Osteoblast (primary cell): ENCODE results near the gene PLCH2. TPM values are rescaled to one million over a fixed set of nuclear protein-coding genes. Genes with fewer than 3 reads are reported as not detected.

Experiments used
- DNase-seq: peaks from one replicate; pipeline ENCODE4 v3.0.0; 2011; ENCODE audit warnings: low spot score, mixed read lengths; ENCODE audit not compliant: insufficient read length; ENCODE audit errors: missing footprints
- H2AFZ ChIP-seq: 2 replicates; pipeline ENCODE4 v1.6.0; 2011; ENCODE audit warnings: mild to moderate bottlenecking, low read length
- H3K27ac ChIP-seq: 2 replicates; pipeline ENCODE4 v1.5.1; 2011; ENCODE audit warnings: mild to moderate bottlenecking, low read depth, low read length, moderate library complexity
- H3K27me3 ChIP-seq: 2 replicates; pipeline ENCODE4 v1.6.0; 2012; ENCODE audit warnings: mild to moderate bottlenecking, control low read depth, inconsistent platforms, low read length, moderate library complexity; ENCODE audit not compliant: insufficient read depth
- H3K36me3 ChIP-seq: 2 replicates; pipeline ENCODE4 v1.5.1; 2011; ENCODE audit warnings: mild to moderate bottlenecking, low read length, control low read depth, moderate library complexity; ENCODE audit not compliant: insufficient read depth
- H3K4me1 ChIP-seq: 2 replicates; pipeline ENCODE4 v1.5.1; 2011; ENCODE audit warnings: mild to moderate bottlenecking, low read length, control low read depth, moderate library complexity; ENCODE audit not compliant: insufficient read depth
- H3K4me2 ChIP-seq: 2 replicates; pipeline ENCODE4 v1.6.0; 2011; ENCODE audit warnings: mild to moderate bottlenecking, low read length; ENCODE audit not compliant: insufficient read depth
- H3K4me3 ChIP-seq: fragments of 200-600 bp; sonication (generic); 3 replicates; pipeline ENCODE4 v1.5.1; 2012; ENCODE audit warnings: mild to moderate bottlenecking, low read length, inconsistent platforms; ENCODE audit not compliant: insufficient read depth
- H3K79me2 ChIP-seq: 2 replicates; pipeline ENCODE4 v1.6.0; 2012; ENCODE audit warnings: mild to moderate bottlenecking, low read length, control low read depth, inconsistent platforms; ENCODE audit not compliant: insufficient read depth
- H3K9me3 ChIP-seq: 2 replicates; pipeline ENCODE4 v1.5.1; 2011; ENCODE audit warnings: low read depth, low read length, control low read depth
- H4K20me1 ChIP-seq: 2 replicates; pipeline ENCODE4 v1.6.0; 2012; ENCODE audit warnings: mild to moderate bottlenecking, low read length, control low read depth; ENCODE audit not compliant: insufficient read depth
- total RNA-seq: library from RNA; depleted of rRNA; stranded (reverse); fragments of >200 nt; gene quantifications from 2 replicates; pipeline ENCODE4 v1.2.3, GENCODE V29; 2012
- TF ChIP-seq, protein P1 (sequence below): IDR thresholded peaks from 2 replicates; pipeline ENCODE4 v1.5.1; 2011; ENCODE audit warnings: mild to moderate bottlenecking, low read depth, low read length, moderate library complexity; ENCODE audit errors: extremely low read depth

The PLCH2 gene
- total RNA-seq, 1 donor, result under 0.01 TPM

DNA sequence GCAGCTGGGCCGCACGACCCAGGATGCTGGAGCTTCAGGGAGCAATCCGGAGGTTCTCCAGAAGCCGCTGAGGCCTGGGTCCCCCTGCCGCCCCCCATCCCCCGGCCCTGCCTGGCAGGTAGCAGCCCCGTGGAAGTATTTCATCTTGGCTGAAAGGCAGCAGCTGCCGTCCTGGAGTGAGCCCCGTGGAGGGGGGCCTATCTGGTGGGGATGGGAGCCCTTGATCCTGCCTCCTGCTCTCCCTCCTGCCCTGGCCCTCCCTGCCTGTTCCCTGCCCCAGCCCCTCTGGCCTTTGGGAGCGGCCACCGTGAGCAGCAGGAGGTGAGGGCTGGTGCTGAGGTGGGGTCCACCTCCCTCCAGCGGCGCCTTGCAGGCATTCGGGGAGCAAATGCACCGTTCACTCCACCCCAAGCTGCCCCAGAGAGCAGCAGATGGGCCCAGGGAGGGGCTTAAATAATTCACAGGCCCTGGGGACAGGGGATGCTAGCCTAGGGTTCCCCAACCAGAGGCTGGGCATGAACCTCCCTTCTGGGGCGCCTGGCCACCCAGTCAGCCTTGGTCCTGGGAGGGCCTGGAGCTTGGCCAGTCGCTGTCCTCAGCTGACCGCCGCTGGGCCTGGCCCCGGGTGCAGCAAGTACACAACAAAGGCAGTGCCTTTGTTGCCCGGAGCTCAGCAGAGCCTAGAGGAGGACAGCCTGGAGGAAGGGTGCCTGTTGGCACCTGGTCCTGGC is 23.7 kb upstream of the PLCH2 start:
- peak; percentile 98 for DNase-seq
- Histone ChIP-seq H2AFZ (peak overlapping the region; percentile 37), H3K9me3 (no peaks in the 10 kb centered on the region), H3K79me2 (no peaks in the 10 kb centered on the region), H3K4me1 (peaks cover 19% of the 10 kb centered on the region), H3K27me3 (no peaks in the 10 kb centered on the region), H3K4me3 (peak overlapping the region; percentile 19), H3K4me2 (peak overlapping the region; percentile 48), H4K20me1 (no peaks in the 10 kb centered on the region), H3K36me3 (no peaks in the 10 kb centered on the region), H3K27ac (peak overlapping the region; percentile 73)
- TF ChIP-seq, protein P1, sequence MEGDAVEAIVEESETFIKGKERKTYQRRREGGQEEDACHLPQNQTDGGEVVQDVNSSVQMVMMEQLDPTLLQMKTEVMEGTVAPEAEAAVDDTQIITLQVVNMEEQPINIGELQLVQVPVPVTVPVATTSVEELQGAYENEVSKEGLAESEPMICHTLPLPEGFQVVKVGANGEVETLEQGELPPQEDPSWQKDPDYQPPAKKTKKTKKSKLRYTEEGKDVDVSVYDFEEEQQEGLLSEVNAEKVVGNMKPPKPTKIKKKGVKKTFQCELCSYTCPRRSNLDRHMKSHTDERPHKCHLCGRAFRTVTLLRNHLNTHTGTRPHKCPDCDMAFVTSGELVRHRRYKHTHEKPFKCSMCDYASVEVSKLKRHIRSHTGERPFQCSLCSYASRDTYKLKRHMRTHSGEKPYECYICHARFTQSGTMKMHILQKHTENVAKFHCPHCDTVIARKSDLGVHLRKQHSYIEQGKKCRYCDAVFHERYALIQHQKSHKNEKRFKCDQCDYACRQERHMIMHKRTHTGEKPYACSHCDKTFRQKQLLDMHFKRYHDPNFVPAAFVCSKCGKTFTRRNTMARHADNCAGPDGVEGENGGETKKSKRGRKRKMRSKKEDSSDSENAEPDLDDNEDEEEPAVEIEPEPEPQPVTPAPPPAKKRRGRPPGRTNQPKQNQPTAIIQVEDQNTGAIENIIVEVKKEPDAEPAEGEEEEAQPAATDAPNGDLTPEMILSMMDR, result no peak

DNA sequence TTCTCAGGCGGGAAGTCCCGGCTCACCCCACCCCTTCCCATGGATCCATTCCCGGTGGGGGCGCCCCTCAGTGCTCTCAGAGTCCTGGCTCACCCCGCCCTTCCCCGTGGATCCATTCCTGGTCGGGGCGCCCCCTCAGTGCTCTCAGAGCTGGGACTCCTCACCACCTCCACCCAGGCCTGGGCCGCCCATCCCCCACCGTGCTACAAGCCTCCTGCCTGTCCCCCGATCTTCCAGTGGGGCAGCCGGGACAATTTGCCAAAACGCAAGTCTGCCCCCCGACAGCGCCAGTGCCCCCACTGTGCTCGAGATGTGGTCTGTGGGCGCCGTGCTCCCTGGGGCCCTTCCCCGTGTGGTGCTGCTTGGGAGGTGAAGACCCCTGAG is 23.2 kb upstream of the PLCH2 start:
- H3K4me3 ChIP-seq, result no peak overlapping the region
- H3K36me3 ChIP-seq, result no peaks in the 10 kb centered on the region
- no peak for DNase-seq
- H3K27ac ChIP-seq, result no peak overlapping the region
- TF ChIP-seq, protein P1, result no peak
- H4K20me1 ChIP-seq, result no peaks in the 10 kb centered on the region
- H2AFZ ChIP-seq, result no peak overlapping the region
- H3K79me2 ChIP-seq, result no peaks in the 10 kb centered on the region
- peak overlapping the region; percentile 48 for H3K4me2 ChIP-seq
- H3K27me3 ChIP-seq, result no peaks in the 10 kb centered on the region
- H3K4me1 ChIP-seq, result peaks cover 15% of the 10 kb centered on the region
- H3K9me3 ChIP-seq, result no peaks in the 10 kb centered on the region

DNA sequence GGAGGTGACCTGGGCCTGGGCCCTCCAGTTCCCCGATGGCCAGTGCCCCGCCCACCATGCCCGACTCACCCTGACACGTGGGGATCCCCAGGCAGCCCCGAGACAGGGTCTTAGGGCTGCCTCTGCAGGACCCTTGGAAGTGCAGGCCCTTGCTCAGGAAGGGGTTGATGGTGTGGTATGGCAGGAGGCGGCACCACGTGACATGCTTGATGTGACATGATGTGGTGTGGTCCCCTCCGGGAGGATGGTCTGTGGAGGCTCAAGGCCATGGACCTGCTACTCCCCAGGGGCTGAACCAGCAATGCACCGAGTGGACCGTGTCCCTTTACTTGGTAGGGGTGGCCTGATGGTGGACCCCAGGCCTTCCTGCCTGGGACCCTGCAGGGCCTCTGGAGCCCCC is 21.9 kb upstream of the PLCH2 start:
- no peaks in the 10 kb centered on the region for H3K27me3 ChIP-seq
- H3K36me3 ChIP-seq, result no peaks in the 10 kb centered on the region
- TF ChIP-seq, protein P1, result no peak
- no peak overlapping the region for H2AFZ ChIP-seq
- no peak overlapping the region for H3K4me2 ChIP-seq
- H3K27ac ChIP-seq, result no peak overlapping the region
- H3K4me3 ChIP-seq, result no peak overlapping the region
- no peaks in the 10 kb centered on the region for H4K20me1 ChIP-seq
- peaks cover 15% of the 10 kb centered on the region for H3K4me1 ChIP-seq
- DNase-seq, result no peak
- no peaks in the 10 kb centered on the region for H3K79me2 ChIP-seq
- H3K9me3 ChIP-seq, result no peaks in the 10 kb centered on the region

DNA sequence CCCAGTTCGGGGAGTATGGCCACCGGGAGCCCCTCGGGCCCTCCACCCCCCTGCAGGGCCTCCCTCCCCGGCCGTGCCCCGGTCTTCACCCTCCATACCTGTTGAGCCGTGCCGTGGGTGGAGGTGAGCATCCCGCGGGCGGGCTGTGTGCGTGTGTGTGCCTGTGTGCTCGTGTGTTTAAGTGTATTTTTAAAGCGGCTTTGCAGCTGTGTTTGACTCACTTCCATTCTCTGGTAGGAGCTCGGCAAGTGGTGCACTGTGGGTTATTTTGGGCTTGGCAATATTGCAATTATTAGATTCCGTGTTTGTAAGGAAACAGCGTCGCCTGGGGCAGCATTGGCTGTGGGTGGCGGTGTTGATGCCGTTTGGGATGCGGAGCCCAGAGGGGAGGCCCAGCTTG is 20.3 kb upstream of the PLCH2 start:
- H3K4me2 ChIP-seq, result no peak overlapping the region
- no peak overlapping the region for H2AFZ ChIP-seq
- DNase-seq, result no peak
- no peaks in the 10 kb centered on the region for H4K20me1 ChIP-seq
- H3K36me3 ChIP-seq, result no peaks in the 10 kb centered on the region
- H3K27ac ChIP-seq, result no peak overlapping the region
- no peaks in the 10 kb centered on the region for H3K27me3 ChIP-seq
- no peaks in the 10 kb centered on the region for H3K79me2 ChIP-seq
- TF ChIP-seq, protein P1, result no peak
- H3K4me3 ChIP-seq, result no peak overlapping the region
- no peaks in the 10 kb centered on the region for H3K9me3 ChIP-seq
- H3K4me1 ChIP-seq, result peaks cover 15% of the 10 kb centered on the region
